ENCODE measurements around the gene RUNDC3A.
"Not testable (repeated sequence)": the region's sequence is repeated elsewhere in the genome, so short reads cannot be mapped to it uniquely, and the experiment has no call there.

RUNDC3A gene

GRCh38 chr17:44327715-44328449 is 19.5 kb downstream of the RUNDC3A start:
- no peak overlapping the region for H3K9ac ChIP-seq (ENCODE audit: insufficient read length)
- no peak overlapping the region for H3K4me3 ChIP-seq
- no peak for TF ChIP-seq EZH2 (IDR thresholded peaks at IDR 0.05)
- TF ChIP-seq FOXP2 (optimal IDR thresholded peaks at IDR 0.05; ENCODE audit: control extremely low read depth, extremely low read length, insufficient read depth): no peak
- TF ChIP-seq POLR2AphosphoS5 (IDR thresholded peaks at IDR 0.05; ENCODE audit: borderline replicate concordance, low read depth, low read length): no peak
- no peaks in the 10 kb centered on the region for H3K9me3 ChIP-seq (ENCODE audit: low read depth, low read length)
- H3K27ac ChIP-seq: no peak overlapping the region; the same call in 1 of the 2 replicates
- no peaks in the 10 kb centered on the region for H3K36me3 ChIP-seq (ENCODE audit: insufficient read depth, low read length)
- DNase-seq (ENCODE audit: low read depth, low spot score): no peak

DNA sequence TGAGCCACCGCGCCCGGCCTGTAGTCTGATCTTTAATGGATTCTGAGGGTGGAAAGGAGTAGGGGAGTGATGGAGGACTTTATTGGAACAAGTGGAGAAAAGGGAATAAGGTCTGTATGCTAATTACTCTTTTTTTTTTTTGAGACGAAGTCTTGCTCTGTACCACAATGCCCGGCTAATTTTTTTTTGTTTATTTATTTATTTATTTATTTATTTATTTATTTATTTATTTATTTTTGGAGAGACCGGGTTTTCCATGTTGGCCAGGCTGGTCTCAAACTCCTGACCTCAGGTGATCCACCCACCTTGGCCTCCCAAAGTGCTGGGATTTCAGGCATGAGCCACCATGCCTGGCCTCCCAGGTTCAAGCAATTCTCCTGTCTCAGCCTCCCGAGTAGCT is 21.1 kb downstream of the RUNDC3A start:
- not testable (repeated sequence) for DNase-seq (ENCODE audit: low read depth, low spot score); H3K27ac ChIP-seq; H3K36me3 ChIP-seq (ENCODE audit: insufficient read depth, low read length); H3K4me3 ChIP-seq; H3K9ac ChIP-seq (ENCODE audit: insufficient read length); H3K9me3 ChIP-seq (ENCODE audit: low read depth, low read length)

DNA sequence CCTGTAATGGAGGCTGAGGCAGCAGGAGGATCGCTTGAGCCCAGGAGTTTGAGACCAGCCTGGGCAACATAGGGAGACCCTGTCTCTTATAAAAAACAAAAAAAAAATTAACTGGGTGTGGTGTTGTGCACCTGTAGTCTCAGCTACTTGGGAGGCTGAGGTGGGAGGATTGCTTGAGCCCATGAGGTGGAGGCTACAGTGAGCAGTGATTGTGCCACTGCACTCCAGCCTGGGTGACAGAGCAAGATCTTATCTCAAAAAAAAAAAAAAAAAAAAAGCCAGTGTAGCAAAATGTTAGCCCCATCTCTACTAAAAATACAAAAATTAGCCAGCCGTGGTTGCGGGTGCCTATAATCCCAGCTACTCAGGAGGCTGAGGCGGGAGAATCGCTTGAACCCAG is 21.9 kb downstream of the RUNDC3A start:
- H3K9me3 ChIP-seq (ENCODE audit: low read depth, low read length); DNase-seq (ENCODE audit: low read depth, low spot score); H3K36me3 ChIP-seq (ENCODE audit: insufficient read depth, low read length); H3K4me3 ChIP-seq; H3K27ac ChIP-seq; H3K9ac ChIP-seq (ENCODE audit: insufficient read length): not testable (repeated sequence)

DNA sequence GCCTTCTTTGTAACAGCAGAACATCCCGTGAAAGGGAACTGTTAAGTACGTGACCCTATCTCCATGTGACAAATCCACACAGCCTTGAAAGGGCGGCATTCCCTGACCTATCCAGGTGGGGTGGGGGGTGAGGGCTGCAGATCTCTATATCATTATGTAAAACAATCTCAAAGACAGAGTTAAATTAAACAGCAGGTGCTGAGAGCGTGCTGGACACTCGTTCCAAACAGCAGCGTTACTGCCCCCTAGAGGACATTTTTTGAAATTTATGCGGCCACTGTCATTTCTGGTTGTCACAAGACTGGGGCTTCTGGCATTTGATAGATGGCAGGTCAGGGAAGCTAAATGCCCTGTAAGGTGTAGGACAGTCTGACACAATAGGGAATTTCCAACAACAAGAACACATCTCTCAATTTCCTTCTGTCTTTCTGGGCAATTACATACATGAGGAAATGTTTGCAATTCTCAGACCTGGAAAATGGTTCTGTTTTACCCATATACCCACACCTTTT is 22.9 kb downstream of the RUNDC3A start:
- no peak for DNase-seq (ENCODE audit: low read depth, low spot score)
- Histone ChIP-seq H3K27ac (no peak overlapping the region), H3K36me3 (ENCODE audit: insufficient read depth, low read length) (no peaks in the 10 kb centered on the region), H3K9me3 (ENCODE audit: low read depth, low read length) (no peaks in the 10 kb centered on the region), H3K9ac (ENCODE audit: insufficient read length) (no peak overlapping the region), H3K4me3 (no peak overlapping the region)
- no peak for TF ChIP-seq FOXP2 (optimal IDR thresholded peaks at IDR 0.05; ENCODE audit: control extremely low read depth, extremely low read length, insufficient read depth)
- TF ChIP-seq EZH2 (IDR thresholded peaks at IDR 0.05): no peak
- TF ChIP-seq POLR2AphosphoS5 (IDR thresholded peaks at IDR 0.05; ENCODE audit: borderline replicate concordance, low read depth, low read length): no peak

DNA sequence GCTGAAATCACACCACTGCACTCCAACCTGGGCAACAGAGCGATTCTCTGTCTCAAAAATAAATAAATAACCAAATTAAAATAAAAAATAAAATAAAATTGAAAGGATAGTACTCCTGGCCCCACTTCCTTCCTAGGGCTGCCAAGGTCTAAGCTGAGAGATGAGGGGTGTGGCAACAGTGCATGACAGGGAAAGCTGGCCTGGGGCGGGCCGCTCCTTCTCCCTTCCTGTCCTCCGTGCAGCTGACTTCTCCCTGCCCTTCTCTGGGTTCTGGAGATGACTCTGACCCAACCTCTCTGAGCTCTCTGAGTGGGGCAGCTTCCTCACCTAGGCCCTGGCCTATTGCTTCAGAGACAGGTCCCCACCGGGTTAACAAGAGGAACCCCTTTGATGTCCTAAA is 25.0 kb downstream of the RUNDC3A start:
- H3K27ac ChIP-seq: no peak overlapping the region
- no peaks in the 10 kb centered on the region for H3K9me3 ChIP-seq (ENCODE audit: low read depth, low read length)
- no peak overlapping the region for H3K4me3 ChIP-seq
- H3K9ac ChIP-seq (ENCODE audit: insufficient read length): no peak overlapping the region
- H3K36me3 ChIP-seq (ENCODE audit: insufficient read depth, low read length): no peaks in the 10 kb centered on the region
- no peak for TF ChIP-seq EZH2 (IDR thresholded peaks at IDR 0.05)
- TF ChIP-seq FOXP2 (optimal IDR thresholded peaks at IDR 0.05; ENCODE audit: control extremely low read depth, extremely low read length, insufficient read depth): no peak
- DNase-seq (ENCODE audit: low read depth, low spot score): no peak

DNA sequence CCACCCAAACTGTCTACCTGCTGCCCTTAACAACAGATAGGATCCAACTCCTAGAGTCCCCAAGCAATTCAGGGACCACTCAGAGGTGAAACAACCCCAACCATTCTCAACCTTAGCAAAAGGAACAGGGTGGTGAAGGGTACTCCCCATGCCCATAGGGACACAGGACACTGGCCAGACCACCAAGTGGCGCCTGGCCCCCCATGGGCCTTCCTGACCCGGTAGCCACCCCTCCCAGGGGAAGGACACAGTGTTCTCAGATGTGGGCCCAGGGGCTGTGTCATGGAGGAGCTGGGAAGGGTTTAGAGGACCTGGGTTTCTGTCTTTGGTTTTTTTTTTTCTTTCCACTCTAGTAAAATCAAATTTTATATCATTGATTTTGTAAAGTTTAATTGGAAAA is 25.9 kb downstream of the RUNDC3A start:
- Histone ChIP-seq H3K9me3 (ENCODE audit: low read depth, low read length) (no peaks in the 10 kb centered on the region), H3K36me3 (ENCODE audit: insufficient read depth, low read length) (no peaks in the 10 kb centered on the region), H3K4me3 (no peak overlapping the region), H3K9ac (ENCODE audit: insufficient read length) (no peak overlapping the region), H3K27ac (no peak overlapping the region)
- TF ChIP-seq POLR2AphosphoS5 (IDR thresholded peaks at IDR 0.05; ENCODE audit: borderline replicate concordance, low read depth, low read length) (no peak), FOXP2 (optimal IDR thresholded peaks at IDR 0.05; ENCODE audit: control extremely low read depth, extremely low read length, insufficient read depth) (no peak), EZH2 (IDR thresholded peaks at IDR 0.05) (no peak)
- DNase-seq (ENCODE audit: low read depth, low spot score): no peak

GRCh38 chr17:44334727-44335126 is 26.3 kb downstream of the RUNDC3A start:
- H3K36me3 ChIP-seq (ENCODE audit: insufficient read depth, low read length): no peaks in the 10 kb centered on the region
- no peaks in the 10 kb centered on the region for H3K9me3 ChIP-seq (ENCODE audit: low read depth, low read length)
- H3K9ac ChIP-seq (ENCODE audit: insufficient read length): no peak overlapping the region
- H3K4me3 ChIP-seq: no peak overlapping the region
- no peak for DNase-seq (ENCODE audit: low read depth, low spot score)
- no peak for TF ChIP-seq EZH2 (IDR thresholded peaks at IDR 0.05)
- no peak overlapping the region for H3K27ac ChIP-seq

GRCh38 chr17:44335564-44335963 is 27.2 kb downstream of the RUNDC3A start:
- Histone ChIP-seq H3K9me3 (ENCODE audit: low read depth, low read length) (no peaks in the 10 kb centered on the region), H3K4me3 (no peak overlapping the region), H3K27ac (no peak overlapping the region), H3K36me3 (ENCODE audit: insufficient read depth, low read length) (no peaks in the 10 kb centered on the region), H3K9ac (ENCODE audit: insufficient read length) (no peak overlapping the region)
- no peak for DNase-seq (ENCODE audit: low read depth, low spot score)
- no peak for TF ChIP-seq POLR2AphosphoS5 (IDR thresholded peaks at IDR 0.05; ENCODE audit: borderline replicate concordance, low read depth, low read length)
- no peak for TF ChIP-seq EZH2 (IDR thresholded peaks at IDR 0.05)
- no peak for TF ChIP-seq FOXP2 (optimal IDR thresholded peaks at IDR 0.05; ENCODE audit: control extremely low read depth, extremely low read length, insufficient read depth)

GRCh38 chr17:44335968-44336367 is 27.6 kb downstream of the RUNDC3A start:
- Histone ChIP-seq H3K27ac (no peak overlapping the region), H3K9ac (ENCODE audit: insufficient read length) (no peak overlapping the region), H3K9me3 (ENCODE audit: low read depth, low read length) (no peaks in the 10 kb centered on the region), H3K36me3 (ENCODE audit: insufficient read depth, low read length) (no peaks in the 10 kb centered on the region), H3K4me3 (no peak overlapping the region)
- no peak for DNase-seq (ENCODE audit: low read depth, low spot score)
- no peak for TF ChIP-seq FOXP2 (optimal IDR thresholded peaks at IDR 0.05; ENCODE audit: control extremely low read depth, extremely low read length, insufficient read depth)
- no peak for TF ChIP-seq POLR2AphosphoS5 (IDR thresholded peaks at IDR 0.05; ENCODE audit: borderline replicate concordance, low read depth, low read length)
- TF ChIP-seq EZH2 (IDR thresholded peaks at IDR 0.05): no peak

All from SK-N-MC (cell line).